HepG2 (cell line): ENCODE measurements around the gene SNX30. TPM values are rescaled to one million over a fixed set of nuclear protein-coding genes. Genes with fewer than 3 reads are reported as not detected.

Source experiments
- AHR ChIP-seq: IDR thresholded peaks from 2 replicates; pipeline ENCODE4 v1.6.1; 2018; ENCODE audit warnings: missing genetic modification reagents, missing compliant biosample characterization
- ATF4 ChIP-seq, 2 experiments: fragments of 450-650 bp in 1 of 2; sonication (generic) in 1 of 2; formaldehyde crosslinking; IDR thresholded peaks; 2 replicates each; pipeline versions ENCODE4 v1.5.0 to v1.8.0; 2020 to 2022; ENCODE audit warnings: mild to moderate bottlenecking in 1 of 2, missing genetic modification reagents in 1 of 2
- ATF7-NPFF ChIP-seq: sonication (generic); formaldehyde crosslinking; IDR thresholded peaks from 2 replicates; pipeline ENCODE4 v1.8.1; 2023; ENCODE audit warnings: mild to moderate bottlenecking, low read depth, missing genetic modification reagents, moderate library complexity
- ATRX ChIP-seq: sonication (generic); formaldehyde crosslinking; IDR thresholded peaks from 2 replicates; pipeline ENCODE4 v1.4.0; 2020; ENCODE audit warnings: missing genetic modification reagents, borderline replicate concordance
- BRF2 ChIP-seq: sonication (generic); formaldehyde crosslinking; IDR thresholded peaks from 2 replicates; pipeline ENCODE4 v1.8.1; 2022; ENCODE audit warnings: mild to moderate bottlenecking, missing genetic modification reagents
- EED ChIP-seq: sonication (generic); formaldehyde crosslinking; IDR thresholded peaks from 2 replicates; pipeline ENCODE4 v1.5.0; 2020; ENCODE audit warnings: mild to moderate bottlenecking, missing genetic modification reagents
- EHMT2 ChIP-seq: fragments of 200-600 bp; sonication (generic); IDR thresholded peaks from 2 replicates; pipeline ENCODE4 v1.7.0; 2017; ENCODE audit warnings: antibody characterized with exemption, low read depth, low read length, borderline replicate concordance
- GMEB2 ChIP-seq: IDR thresholded peaks from 2 replicates; pipeline ENCODE4 v1.6.1; 2016; ENCODE audit warnings: missing biosample characterization, missing genetic modification reagents, low read depth
- HOXA7 ChIP-seq: sonication (generic); formaldehyde crosslinking; IDR thresholded peaks from 2 replicates; pipeline ENCODE4 v1.8.1; 2022; ENCODE audit warnings: mild to moderate bottlenecking, missing genetic modification reagents, moderate library complexity
- KDM1A ChIP-seq: IDR thresholded peaks from 2 replicates; pipeline ENCODE4 v1.6.1; 2016; ENCODE audit warnings: missing compliant biosample characterization
- MED1 ChIP-seq: sonication (generic); formaldehyde crosslinking; IDR thresholded peaks from 2 replicates; pipeline ENCODE4 v1.4.0; 2020; ENCODE audit warnings: missing genetic modification reagents
- MTF1 ChIP-seq: sonication (generic); formaldehyde crosslinking; IDR thresholded peaks from 2 replicates; pipeline ENCODE4 v1.5.0; 2020; ENCODE audit warnings: missing genetic modification reagents
- NFATC3 ChIP-seq: sonication (generic); formaldehyde crosslinking; IDR thresholded peaks from 2 replicates; pipeline ENCODE4 v1.5.1; 2020; ENCODE audit warnings: mild to moderate bottlenecking, missing genetic modification reagents
- NONO ChIP-seq, 2 experiments: fragments of 450-650 bp in 1 of 2; sonication (generic) in 1 of 2; formaldehyde crosslinking in 1 of 2; IDR thresholded peaks in 1 of 2; conservative IDR thresholded peaks in 1 of 2; 2 replicates each; pipeline versions ENCODE4 v1.6.1 to v1.8.0; 2017 to 2022; ENCODE audit warnings: mild to moderate bottlenecking in 1 of 2, missing genetic modification reagents in 1 of 2, moderate library complexity in 1 of 2
- PAX8 ChIP-seq: sonication (generic); formaldehyde crosslinking; IDR thresholded peaks from 2 replicates; pipeline ENCODE4 v1.8.0; 2022; ENCODE audit warnings: mild to moderate bottlenecking, missing genetic modification reagents, borderline replicate concordance
- SNRNP70 ChIP-seq: fragments of 200-400 bp; formaldehyde crosslinking; IDR thresholded peaks from 2 replicates; pipeline ENCODE4 v1.6.1; 2017; ENCODE audit warnings: mild to moderate bottlenecking, low read depth, low read length, moderate library complexity
- STAT5B ChIP-seq: sonication (generic); formaldehyde crosslinking; IDR thresholded peaks from 2 replicates; pipeline ENCODE4 v1.4.0; 2020; ENCODE audit warnings: missing genetic modification reagents
- TCF7 ChIP-seq: sonication (generic); IDR thresholded peaks from 2 replicates; pipeline ENCODE4 v1.6.1; 2016; ENCODE audit warnings: antibody characterized with exemption, low read depth
- TMF1 ChIP-seq: sonication (generic); formaldehyde crosslinking; IDR thresholded peaks from 2 replicates; pipeline ENCODE4 v1.8.1; 2022; ENCODE audit warnings: low read depth, missing genetic modification reagents
- YEATS4 ChIP-seq: sonication (generic); formaldehyde crosslinking; IDR thresholded peaks from 2 replicates; pipeline ENCODE4 v1.4.0; 2020; ENCODE audit warnings: missing genetic modification reagents, borderline replicate concordance
- ZBTB37 ChIP-seq: sonication (generic); formaldehyde crosslinking; IDR thresholded peaks from 2 replicates; pipeline ENCODE4 v1.4.0; 2020; ENCODE audit warnings: mild to moderate bottlenecking, missing genetic modification reagents
- ZBTB7B ChIP-seq: sonication (generic); formaldehyde crosslinking; IDR thresholded peaks from 2 replicates; pipeline ENCODE4 v1.4.0; 2020; ENCODE audit warnings: missing genetic modification reagents
- ZNF121 ChIP-seq: sonication (generic); formaldehyde crosslinking; IDR thresholded peaks from 2 replicates; pipeline ENCODE4 v1.5.0; 2020; ENCODE audit warnings: mild to moderate bottlenecking, missing genetic modification reagents
- ZNF234 ChIP-seq: sonication (generic); formaldehyde crosslinking; conservative IDR thresholded peaks from 2 replicates; pipeline ENCODE4 v1.5.1; 2020; ENCODE audit warnings: mild to moderate bottlenecking, missing genetic modification reagents
- ZNF253 ChIP-seq: sonication (generic); formaldehyde crosslinking; IDR thresholded peaks from 2 replicates; pipeline ENCODE4 v1.8.0; 2022; ENCODE audit warnings: mild to moderate bottlenecking, missing genetic modification reagents, borderline replicate concordance
- ZNF619 ChIP-seq: sonication (generic); formaldehyde crosslinking; IDR thresholded peaks from 2 replicates; pipeline ENCODE4 v1.4.0; 2020; ENCODE audit warnings: mild to moderate bottlenecking, missing genetic modification reagents
- polyA plus RNA-seq, 8 experiments: library from polyadenylated mRNA; depleted of rRNA in 3 of 8; stranded (reverse) in 7 of 8; unstranded in 1 of 8; fragments of >200 nt; fragmentation: Illumina TruSeq in 4 of 8; extraction: Trizol in 4 of 8; gene quantifications; 2 replicates each; pipeline versions ENCODE4 v1.2.1 to v1.2.3, GENCODE V29; 2011 to 2016; ENCODE audit warnings: low read depth in 4 of 8, missing spikeins in 1 of 8, mixed read lengths in 1 of 8; ENCODE audit not compliant: insufficient read depth in 1 of 8
- total RNA-seq, 5 experiments: library from RNA; depleted of rRNA; stranded (reverse); fragments of >200 nt; fragmentation: Illumina TruSeq; extraction: Trizol; gene quantifications; 2 replicates each; pipeline ENCODE4 v1.2.3, GENCODE V29; 2016; ENCODE audit warnings: low read depth in 1 of 5

Gene SNX30
- total and polyA plus RNA-seq, 2 of the 13 experiments (the other 11 are each of a cell fraction or from before 2014, with no cell fraction given) = 4.4 to 12.4 TPM

- no peak for TF ChIP-seq NFATC3 (CRISPR knock-in tag)
- TF ChIP-seq TCF7 = peak; percentile 19; the same call in 1 of the 2 replicates
- TF ChIP-seq ZBTB37 (CRISPR knock-in tag) = no peak
- TF ChIP-seq GMEB2 (CRISPR knock-in tag) = no peak
- TF ChIP-seq PAX8 = no peak
- 0 out of 2 replicates have a peak, but pooled peaks have one; percentile 50 for TF ChIP-seq ZBTB7B (CRISPR knock-in tag)
- TF ChIP-seq MED1 (CRISPR knock-in tag) = peak; percentile 72; the same call in 1 of the 2 replicates
- TF ChIP-seq ATF7-NPFF (CRISPR knock-in tag) = no peak
- no peak; the same call in 1 of the 2 replicates for TF ChIP-seq ZNF253 (CRISPR knock-in tag)
- TF ChIP-seq HOXA7 = no peak
- TF ChIP-seq STAT5B (CRISPR knock-in tag) = no peak
- peak; percentile 85; the same call in 1 of the 2 replicates for TF ChIP-seq AHR
- TF ChIP-seq EED (CRISPR knock-in tag) = no peak
- no peak for TF ChIP-seq SNRNP70
- TF ChIP-seq KDM1A (CRISPR knock-in tag) = no peak; the same call in 1 of the 2 replicates
- no peak for TF ChIP-seq NONO (IDR thresholded peaks at IDR 0.05)
- peak; percentile 69 for TF ChIP-seq NONO (CRISPR knock-in tag; conservative IDR thresholded peaks at IDR 0.05)
- no peak for TF ChIP-seq TMF1
- no peak for TF ChIP-seq ZNF234 (CRISPR knock-in tag)
- no peak; the same call in 1 of the 2 replicates for TF ChIP-seq EHMT2
- 0 out of 4 replicates have a peak, but pooled peaks of 1 of the 2 experiments have one; percentile 36 for TF ChIP-seq ATF4 (CRISPR knock-in tag; IDR thresholded peaks at IDR 0.05)
- peak; percentile 41 for TF ChIP-seq YEATS4
- no peak for TF ChIP-seq ATRX (CRISPR knock-in tag)
- no peak for TF ChIP-seq BRF2
- no peak for TF ChIP-seq MTF1 (CRISPR knock-in tag)
- peak; percentile 85; the same call in 1 of the 2 replicates for TF ChIP-seq ZNF619
- no peak; the same call in 1 of the 2 replicates for TF ChIP-seq ZNF121
Measured at GRCh38 chr9:112750016-112750763, at the start of gene SNX30 (continued).
